HepG2 (cell line): ENCODE measurements around the gene KIAA0040. TPM values are rescaled to one million over a fixed set of nuclear protein-coding genes. Genes with fewer than 3 reads are reported as not detected.
"Not testable (repeated sequence)": the region's sequence is repeated elsewhere in the genome, so short reads cannot be mapped to it uniquely, and the experiment has no call there.

ENCODE experiments used
- ATAC-seq: fragments of 200-7000 bp; cut with Tn5 transposase; 3 replicates; pipeline ENCODE4 v1.9.1; 2020; ENCODE audit warnings: mild to moderate bottlenecking, moderate library complexity
- BruUV-seq: library from RNA; stranded (reverse); fragments of 400-500 nt; replicated peaks from 2 replicates; lab custom pipeline; 2021; lab: Mats Ljungman, UMichigan
- CTCF ChIA-PET: fragments of 300-600 bp; formaldehyde crosslinking; extraction: SDS; loops from one replicate; lab custom pipeline; 2021; ENCODE audit warnings: low total read pairs, inconsistent platforms, low intra/inter-chr PET ratio; lab: Yijun Ruan, JAX
- POLR2A ChIA-PET: fragments of 350-600 bp; sonication (Branson Sonifier 250); formaldehyde crosslinking; loops from one replicate; lab custom pipeline; 2020; ENCODE audit warnings: antibody characterized with exemption, inconsistent platforms; lab: Yijun Ruan, JAX
- DNase-seq: peaks from one replicate; pipeline ENCODE4 v3.0.0-alpha.2; 2015; ENCODE audit warnings: low spot score
- FAIRE-seq: peaks from 3 replicates; lab custom pipeline; 2011; peaks lifted over from hg19 to GRCh38; lab: Jason Lieb, UNC
- H2AFZ ChIP-seq: one replicate; pipeline ENCODE4 v1.6.1; 2011; ENCODE audit warnings: low read length, inconsistent platforms
- H3K27ac ChIP-seq: fragments of 300-600 bp; 3 replicates; pipeline ENCODE4 v1.8.0; 2011; ENCODE audit warnings: mixed run types, mild to moderate bottlenecking, mixed read lengths, low read length, inconsistent platforms; ENCODE audit not compliant: insufficient read depth; ENCODE audit errors: extremely low read length
- H3K27me3 ChIP-seq, 2 experiments: fragments of 200-600 bp in 1 of 2; 2 replicates in 1 of 2; 3 replicates in 1 of 2; pipeline versions ENCODE4 v1.6.0 to v1.8.0; 2011; ENCODE audit warnings: low read length in 2 of 2, mild to moderate bottlenecking in 2 of 2, moderate library complexity in 2 of 2, inconsistent platforms in 1 of 2; ENCODE audit not compliant: insufficient read depth in 2 of 2, control insufficient read depth in 1 of 2
- H3K36me3 ChIP-seq, 2 experiments: fragments of 200-600 bp in 1 of 2; replicated peaks in 1 of 2; 2 replicates in 1 of 2; 3 replicates in 1 of 2; pipeline versions ENCODE4 v1.5.1 to v1.8.0; 2011; ENCODE audit warnings: low read length in 2 of 2, inconsistent platforms in 1 of 2; ENCODE audit not compliant: insufficient read depth in 2 of 2, control insufficient read depth in 1 of 2
- H3K4me1 ChIP-seq: 2 replicates; pipeline ENCODE4 v1.5.1; 2012; ENCODE audit warnings: low read length, inconsistent platforms; ENCODE audit not compliant: insufficient read depth
- H3K4me2 ChIP-seq: 2 replicates; pipeline ENCODE4 v1.6.0; 2011; ENCODE audit warnings: low read depth, low read length, inconsistent platforms
- H3K4me3 ChIP-seq, 3 experiments: fragments of 200-600 bp in 1 of 3; sonication (generic), shearing (Covaris generic) in 1 of 3; replicated peaks in 1 of 3; 2 replicates each; pipeline ENCODE4 v1.5.1; 2011 to 2016; ENCODE audit warnings: low read length in 3 of 3, inconsistent platforms in 2 of 3, low read depth in 2 of 3, mild to moderate bottlenecking in 2 of 3, control low read depth in 1 of 3, mixed read lengths in 1 of 3; ENCODE audit not compliant: insufficient read depth in 1 of 3
- H3K79me2 ChIP-seq: one replicate; pipeline ENCODE4 v1.6.1; 2011; ENCODE audit warnings: low read length, inconsistent platforms; ENCODE audit not compliant: insufficient read depth
- H3K9ac ChIP-seq: 2 replicates; pipeline ENCODE4 v1.6.0; 2011; ENCODE audit warnings: mild to moderate bottlenecking, low read depth, low read length, inconsistent platforms; ENCODE audit not compliant: insufficient read depth
- H3K9me3 ChIP-seq: 2 replicates; pipeline ENCODE4 v1.5.1; 2012; ENCODE audit warnings: mild to moderate bottlenecking, low read length
- H4K20me1 ChIP-seq: 2 replicates; pipeline ENCODE4 v1.6.0; 2011; ENCODE audit warnings: inconsistent platforms, mild to moderate bottlenecking, low read length, moderate library complexity; ENCODE audit not compliant: insufficient read depth
- ARHGAP35 ChIP-seq: sonication (generic); formaldehyde crosslinking; IDR thresholded peaks from 2 replicates; pipeline ENCODE4 v1.9.0; 2022; ENCODE audit warnings: mild to moderate bottlenecking, inconsistent platforms, moderate library complexity, missing genetic modification reagents, borderline replicate concordance
- ELF4 ChIP-seq: sonication (generic); formaldehyde crosslinking; IDR thresholded peaks from 2 replicates; pipeline ENCODE4 v1.5.0; 2020; ENCODE audit warnings: missing genetic modification reagents, mild to moderate bottlenecking, moderate library complexity, borderline replicate concordance
- KDM5A ChIP-seq: fragments of 200-600 bp; sonication (generic); IDR thresholded peaks from 2 replicates; pipeline ENCODE4 v1.7.0; 2018; ENCODE audit warnings: antibody characterized with exemption, mild to moderate bottlenecking, low read length, borderline replicate concordance
- MAFF ChIP-seq: IDR thresholded peaks from 2 replicates; pipeline ENCODE4 v1.6.1; 2011; ENCODE audit warnings: low read depth, low read length, improper control_type of control experiment
- SIX1 ChIP-seq: sonication (generic); formaldehyde crosslinking; IDR thresholded peaks from 2 replicates; pipeline ENCODE4 v1.4.0; 2020; ENCODE audit warnings: missing genetic modification reagents, borderline replicate concordance
- SMARCE1 ChIP-seq: fragments of 450-650 bp; IDR thresholded peaks from 2 replicates; pipeline ENCODE4 v1.6.1; 2017; ENCODE audit warnings: borderline replicate concordance
- U2AF2 ChIP-seq: fragments of 200-400 bp; formaldehyde crosslinking; IDR thresholded peaks from 2 replicates; pipeline ENCODE4 v1.6.1; 2017; ENCODE audit warnings: low read depth, mild to moderate bottlenecking, low read length
- ZNF343 ChIP-seq: sonication (generic); formaldehyde crosslinking; IDR thresholded peaks from 2 replicates; pipeline ENCODE4 v1.4.0; 2020; ENCODE audit warnings: mild to moderate bottlenecking, missing genetic modification reagents
- WGBS: methylation state at CpG from one replicate; pipeline ENCODE4 v1.1.6; 2017; ENCODE audit warnings: low lambda C conversion rate; 5-methylcytosine and 5-hydroxymethylcytosine counted together
- in situ Hi-C: cut with HindIII; loops from 2 replicates; pipeline ENCODE4 v1.10.0; 2017; ENCODE audit warnings: low pct_unique_long_range_greater_than_20kb; ENCODE audit not compliant: extremely low pct_ligation_motif_present
- intact Hi-C: fragments of 100-400 bp; cut with micrococcal nuclease; formaldehyde crosslinking; loops from one replicate; pipeline ENCODE4 v1.10.0; 2022; ENCODE audit not compliant: unreplicated experiment
- polyA plus RNA-seq, 8 experiments: library from polyadenylated mRNA; depleted of rRNA in 3 of 8; stranded (reverse) in 7 of 8; unstranded in 1 of 8; fragments of >200 nt; fragmentation: Illumina TruSeq in 4 of 8; extraction: Trizol in 4 of 8; gene quantifications; 2 replicates each; pipeline versions ENCODE4 v1.2.1 to v1.2.3, GENCODE V29; 2011 to 2016; ENCODE audit warnings: low read depth in 4 of 8, missing spikeins in 1 of 8, mixed read lengths in 1 of 8; ENCODE audit not compliant: insufficient read depth in 1 of 8
- total RNA-seq, 5 experiments: library from RNA; depleted of rRNA; stranded (reverse); fragments of >200 nt; fragmentation: Illumina TruSeq; extraction: Trizol; gene quantifications; 2 replicates each; pipeline ENCODE4 v1.2.3, GENCODE V29; 2016; ENCODE audit warnings: low read depth in 1 of 5
- TF ChIP-seq, protein P1 (sequence below): sonication (generic); formaldehyde crosslinking; IDR thresholded peaks from 2 replicates; pipeline ENCODE4 v1.4.0; 2020; ENCODE audit warnings: missing genetic modification reagents
- TF ChIP-seq, protein P2 (sequence below): fragments of 450-650 bp; IDR thresholded peaks from 2 replicates; pipeline ENCODE4 v1.6.1; 2016

Gene KIAA0040
- total and polyA plus RNA-seq, 2 of the 13 experiments (the other 11 are each of a cell fraction or from before 2014, with no cell fraction given): 0.24 to 0.26 TPM

DNA sequence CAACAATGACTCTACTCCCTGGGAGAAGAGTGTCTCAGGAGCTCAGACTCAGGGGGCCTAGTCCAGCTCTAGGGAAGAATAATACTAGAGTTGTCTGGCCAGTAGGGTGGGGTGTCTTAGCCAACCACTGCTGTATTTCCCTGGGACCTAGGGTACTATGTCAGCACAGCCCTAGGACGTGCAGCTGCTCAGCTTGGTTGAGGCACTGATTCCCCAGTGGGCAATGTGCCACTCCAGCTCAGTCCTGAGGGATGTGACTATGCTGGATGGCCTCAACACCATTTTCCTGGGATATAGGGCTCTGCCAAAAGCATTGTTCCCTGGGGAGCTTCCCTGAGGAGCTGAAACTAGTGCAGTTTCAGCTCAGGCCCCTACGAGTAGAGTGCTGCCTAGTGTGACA is 77.6 kb downstream of the KIAA0040 start:
- Histone ChIP-seq H3K27ac (no peak overlapping the region), H3K4me1 (no peaks in the 10 kb centered on the region), H3K9me3 (peaks cover 5% of the 10 kb centered on the region), H4K20me1 (no peaks in the 10 kb centered on the region), H2AFZ (no peak overlapping the region), H3K4me3 (no peak overlapping the region), H3K4me2 (no peak overlapping the region), H3K9ac (no peak overlapping the region), H3K79me2 (no peaks in the 10 kb centered on the region), H3K36me3 (no peaks in the 10 kb centered on the region)
- no TSS peak for BruUV-seq
- intact Hi-C loops: no loop called here
- 20% methylated on average over 1 of the region's 2 CpGs for WGBS
- DNase-seq (no peak), ATAC-seq (no peak), FAIRE-seq (no peak)
- POLR2A ChIA-PET: no interaction called here
- CTCF ChIA-PET: no interaction called here
- TF ChIP-seq MAFF (no peak), SMARCE1 (no peak), ARHGAP35 (CRISPR knock-in tag) (no peak), KDM5A (no peak), ELF4 (CRISPR knock-in tag) (no peak), U2AF2 (no peak), SIX1 (CRISPR knock-in tag) (no peak), ZNF343 (no peak)
- TF ChIP-seq, protein P1, sequence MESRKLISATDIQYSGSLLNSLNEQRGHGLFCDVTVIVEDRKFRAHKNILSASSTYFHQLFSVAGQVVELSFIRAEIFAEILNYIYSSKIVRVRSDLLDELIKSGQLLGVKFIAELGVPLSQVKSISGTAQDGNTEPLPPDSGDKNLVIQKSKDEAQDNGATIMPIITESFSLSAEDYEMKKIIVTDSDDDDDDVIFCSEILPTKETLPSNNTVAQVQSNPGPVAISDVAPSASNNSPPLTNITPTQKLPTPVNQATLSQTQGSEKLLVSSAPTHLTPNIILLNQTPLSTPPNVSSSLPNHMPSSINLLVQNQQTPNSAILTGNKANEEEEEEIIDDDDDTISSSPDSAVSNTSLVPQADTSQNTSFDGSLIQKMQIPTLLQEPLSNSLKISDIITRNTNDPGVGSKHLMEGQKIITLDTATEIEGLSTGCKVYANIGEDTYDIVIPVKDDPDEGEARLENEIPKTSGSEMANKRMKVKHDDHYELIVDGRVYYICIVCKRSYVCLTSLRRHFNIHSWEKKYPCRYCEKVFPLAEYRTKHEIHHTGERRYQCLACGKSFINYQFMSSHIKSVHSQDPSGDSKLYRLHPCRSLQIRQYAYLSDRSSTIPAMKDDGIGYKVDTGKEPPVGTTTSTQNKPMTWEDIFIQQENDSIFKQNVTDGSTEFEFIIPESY (CRISPR knock-in tag): no peak
- TF ChIP-seq, protein P2, sequence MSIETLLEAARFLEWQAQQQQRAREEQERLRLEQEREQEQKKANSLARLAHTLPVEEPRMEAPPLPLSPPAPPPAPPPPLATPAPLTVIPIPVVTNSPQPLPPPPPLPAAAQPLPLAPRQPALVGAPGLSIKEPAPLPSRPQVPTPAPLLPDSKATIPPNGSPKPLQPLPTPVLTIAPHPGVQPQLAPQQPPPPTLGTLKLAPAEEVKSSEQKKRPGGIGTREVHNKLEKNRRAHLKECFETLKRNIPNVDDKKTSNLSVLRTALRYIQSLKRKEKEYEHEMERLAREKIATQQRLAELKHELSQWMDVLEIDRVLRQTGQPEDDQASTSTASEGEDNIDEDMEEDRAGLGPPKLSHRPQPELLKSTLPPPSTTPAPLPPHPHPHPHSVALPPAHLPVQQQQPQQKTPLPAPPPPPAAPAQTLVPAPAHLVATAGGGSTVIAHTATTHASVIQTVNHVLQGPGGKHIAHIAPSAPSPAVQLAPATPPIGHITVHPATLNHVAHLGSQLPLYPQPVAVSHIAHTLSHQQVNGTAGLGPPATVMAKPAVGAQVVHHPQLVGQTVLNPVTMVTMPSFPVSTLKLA: no peak
- TF ChIP-seq, all 625 proteins: peak for 0
- H3K27me3 ChIP-seq: no peaks in the 10 kb centered on the region
- in situ Hi-C loops: loop anchor here (5.0 kb wide), 1 partner anchor 73 kb away; no protein-coding TSS in a partner anchor

DNA sequence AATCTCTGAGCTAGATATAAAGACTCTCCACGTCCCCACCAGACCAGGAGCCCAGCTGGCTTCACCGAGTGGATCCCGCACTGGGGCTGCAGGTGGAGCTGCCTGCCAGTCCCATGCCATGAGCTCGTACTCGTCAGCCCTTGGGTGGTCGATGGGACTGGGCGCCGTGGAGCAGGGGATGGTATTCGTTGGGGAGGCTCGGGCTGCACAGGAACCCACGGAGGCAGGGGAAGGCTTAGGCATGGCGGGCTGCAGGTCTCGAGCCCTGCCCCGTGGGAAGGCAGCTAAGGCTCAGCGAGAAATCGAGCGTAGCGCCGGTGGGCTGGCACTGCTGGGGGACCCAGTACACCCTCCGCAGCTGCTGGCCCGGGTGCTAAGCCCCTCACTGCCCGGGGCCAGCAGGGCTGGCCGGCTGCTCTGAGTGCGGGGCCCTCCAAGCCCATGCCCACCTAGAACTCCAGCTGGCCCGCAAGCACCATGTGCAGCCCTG is 84.2 kb downstream of the KIAA0040 start:
- H2AFZ ChIP-seq, H3K4me3 ChIP-seq, H4K20me1 ChIP-seq, H3K9me3 ChIP-seq, BruUV-seq, ATAC-seq, CTCF ChIA-PET, in situ Hi-C loops, H3K27ac ChIP-seq, H3K79me2 ChIP-seq, H3K27me3 ChIP-seq, intact Hi-C loops, H3K4me1 ChIP-seq, H3K36me3 ChIP-seq, DNase-seq, H3K4me2 ChIP-seq, FAIRE-seq, H3K9ac ChIP-seq, POLR2A ChIA-PET: not testable (repeated sequence)
- WGBS: no CpG with 5 or more reads among the region's 25 CpGs
